Measurements from ENCODE around the gene ALPK1.
"Not testable (repeated sequence)": the region's sequence is repeated elsewhere in the genome, so short reads cannot be mapped to it uniquely, and the experiment has no call there.

Gene ALPK1

DNA sequence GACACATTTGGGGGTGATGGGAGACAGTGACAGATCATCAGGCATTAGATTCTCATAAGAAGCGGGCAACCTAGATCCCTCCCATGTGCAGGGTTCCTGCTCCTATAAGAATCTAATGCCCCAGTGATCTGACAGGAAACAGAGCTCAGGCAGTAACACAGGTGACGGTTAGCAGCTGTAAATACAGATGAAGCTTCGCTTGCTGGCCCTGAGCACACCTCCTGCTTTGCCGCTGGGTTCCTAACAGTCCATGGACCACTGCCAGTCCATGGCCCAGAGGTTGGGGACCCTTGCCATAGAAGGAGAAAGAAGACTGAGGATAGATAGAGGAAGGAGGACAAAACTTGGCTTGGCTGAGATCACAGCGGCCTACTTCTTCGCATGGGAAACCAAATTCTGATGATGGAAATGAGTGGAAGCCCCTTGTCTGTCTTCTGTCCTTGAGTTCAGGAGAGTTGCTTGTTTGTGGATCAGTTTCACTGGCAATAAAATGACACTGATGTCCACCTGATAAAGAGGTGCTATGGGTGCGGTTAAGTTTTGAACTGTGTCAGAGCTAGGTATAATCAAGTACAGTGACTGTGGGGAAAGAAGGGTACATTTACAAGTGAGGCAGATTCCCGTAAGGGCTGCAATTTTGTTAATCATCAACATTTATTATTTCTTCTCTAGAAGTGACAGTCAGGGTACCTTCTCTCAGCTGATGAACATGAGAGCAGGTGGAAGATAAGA is 9.7 kb upstream of the ALPK1 start:
- H3K27ac ChIP-seq = no peak overlapping the region
- no peak for TF ChIP-seq CTCF (conservative IDR thresholded peaks at IDR 0.05)

- H3K27ac ChIP-seq = no peak overlapping the region
- TF ChIP-seq CTCF (conservative IDR thresholded peaks at IDR 0.05) = no peak
Measured at GRCh38 chr4:112288455-112288854, 8.7 kb upstream of the ALPK1 start.

DNA sequence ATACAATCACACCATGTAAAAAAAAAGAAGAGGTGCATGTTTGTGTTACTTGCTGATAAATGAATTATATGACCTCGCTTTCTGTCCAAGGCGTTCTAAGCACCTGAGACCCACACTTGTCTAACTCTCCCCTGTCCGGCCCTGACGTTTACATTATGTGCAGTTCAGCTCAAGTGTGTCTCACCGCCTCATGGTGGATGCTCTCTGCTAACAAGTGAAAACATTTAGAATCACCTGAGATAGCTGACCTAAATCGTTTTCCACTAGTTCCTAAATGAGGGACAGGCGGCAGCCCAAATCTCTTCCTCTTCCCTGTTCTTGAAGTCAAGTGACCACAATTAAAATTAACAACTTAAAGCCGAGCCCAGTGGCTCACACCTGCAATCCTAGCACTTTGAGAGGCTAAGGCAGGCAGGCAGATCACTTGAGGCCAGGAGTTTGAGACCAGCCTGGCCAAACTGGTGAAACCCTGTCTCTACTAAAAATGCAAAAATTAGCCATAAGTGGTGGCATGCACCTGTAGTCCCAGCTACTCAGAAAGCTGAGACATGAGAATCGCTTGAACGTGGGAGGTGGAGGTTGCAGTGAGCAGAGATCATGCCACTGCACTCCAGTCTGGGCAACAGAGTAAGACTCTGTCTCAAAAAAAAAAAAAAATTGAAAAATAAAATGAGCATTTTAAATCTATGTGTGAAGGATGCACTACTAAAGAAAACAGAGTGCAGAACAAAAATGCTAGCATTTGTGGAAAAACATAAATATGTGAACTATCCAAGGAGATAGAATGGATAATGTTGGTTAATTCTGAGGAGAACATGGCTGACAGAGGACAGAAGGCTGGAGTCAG is 7.5 kb upstream of the ALPK1 start:
- no peak for TF ChIP-seq CTCF (conservative IDR thresholded peaks at IDR 0.05)
- H3K27ac ChIP-seq = no peak overlapping the region

DNA sequence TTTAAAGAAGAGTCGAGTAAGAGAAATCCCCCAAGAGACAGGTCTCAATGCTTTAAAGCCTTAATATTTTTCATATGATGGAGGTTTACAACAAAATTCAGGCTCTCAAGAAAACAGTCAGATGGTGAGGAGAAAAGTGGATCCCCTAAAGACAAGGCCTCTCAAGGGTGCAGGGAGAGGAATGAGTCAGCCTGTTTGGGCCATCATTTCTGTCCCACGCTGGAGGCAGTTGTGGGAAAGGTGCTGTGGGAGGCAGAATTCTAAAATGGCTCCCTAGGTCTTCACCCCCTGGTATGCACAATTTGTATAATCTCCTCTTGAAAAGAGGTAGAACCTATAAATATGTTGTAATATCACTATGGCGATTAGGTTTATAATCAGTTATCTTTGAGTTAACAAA is 6.8 kb upstream of the ALPK1 start:
- no peak overlapping the region for H3K27ac ChIP-seq
- TF ChIP-seq CTCF (conservative IDR thresholded peaks at IDR 0.05) = no peak

DNA sequence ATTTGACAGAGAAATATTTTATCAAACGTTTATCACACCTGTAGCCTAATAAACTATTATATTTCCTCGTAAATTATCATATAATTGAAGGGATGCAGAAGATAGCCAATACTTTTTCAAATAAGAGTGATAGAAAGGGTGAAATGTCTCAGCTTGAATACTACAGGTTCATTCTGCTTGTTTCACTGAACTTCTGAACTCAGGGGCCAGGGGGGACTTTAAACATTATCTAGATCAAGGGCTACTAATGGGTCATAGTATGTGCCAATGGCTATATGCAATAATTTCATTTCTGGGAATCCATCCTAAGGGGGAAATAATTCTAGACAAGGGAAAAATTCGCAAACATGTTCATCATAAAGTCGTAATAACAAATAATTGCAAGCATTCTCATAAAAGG is 2.6 kb downstream of the ALPK1 start:
- H3K27ac ChIP-seq = no peak overlapping the region
- no peak for TF ChIP-seq CTCF (conservative IDR thresholded peaks at IDR 0.05)

- TF ChIP-seq CTCF (conservative IDR thresholded peaks at IDR 0.05) = no peak
- no peak overlapping the region for H3K27ac ChIP-seq
Measured at GRCh38 chr4:112302320-112303274, 5.4 kb downstream of the ALPK1 start.

DNA sequence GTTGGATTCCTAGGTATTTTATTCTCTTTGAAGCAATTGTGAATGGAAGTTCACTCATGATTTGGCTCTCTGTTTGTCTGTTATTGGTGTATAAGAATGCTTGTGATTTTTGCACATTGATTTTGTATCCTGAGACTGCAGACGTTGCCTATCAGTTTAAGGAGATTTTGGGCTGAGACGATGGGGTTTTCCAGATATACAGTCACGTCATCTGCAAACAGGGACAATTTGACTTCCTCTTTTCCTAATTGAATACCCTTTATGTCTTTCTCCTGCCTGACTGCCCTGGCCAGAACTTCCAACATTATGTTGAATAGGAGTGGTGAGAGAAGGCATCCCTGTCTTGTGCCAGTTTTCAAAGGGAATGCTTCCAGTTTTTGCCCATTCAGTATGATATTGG is 8.3 kb downstream of the ALPK1 start:
- not testable (repeated sequence) for H3K27ac ChIP-seq

DNA sequence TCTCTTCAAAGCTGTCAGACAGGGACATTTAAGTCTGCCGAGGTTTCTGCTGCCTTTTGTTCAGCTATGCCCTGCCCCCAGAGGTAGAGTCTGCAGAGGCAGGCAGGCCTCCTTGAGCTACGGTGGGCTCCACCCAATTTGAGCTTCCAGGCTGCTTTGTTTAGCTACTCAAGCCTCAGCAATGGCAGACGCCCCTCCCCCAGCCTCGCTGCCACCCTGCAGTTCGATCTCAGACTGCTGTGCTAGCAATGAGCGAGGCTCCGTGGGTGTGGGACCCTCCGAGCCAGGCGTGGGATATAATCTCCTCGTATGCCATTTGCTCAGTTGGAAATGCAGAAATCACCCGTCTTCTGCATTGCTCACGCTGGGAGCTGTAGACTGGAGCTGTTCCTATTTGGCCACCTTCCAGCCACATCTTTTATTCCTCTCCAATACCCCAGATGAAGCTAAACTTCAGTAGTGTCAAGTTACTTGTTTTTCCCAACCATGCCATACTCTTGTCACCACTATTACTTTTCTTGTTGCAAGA is 12.2 kb downstream of the ALPK1 start:
- not testable (repeated sequence) for H3K27ac ChIP-seq

All from VCaP (cell line).